GM21619 (cell line): ENCODE data around the gene ISY1.
"Not testable (repeated sequence)": the region's sequence is repeated elsewhere in the genome, so short reads cannot be mapped to it uniquely, and the experiment has no call there.

Experiments
- ATAC-seq: cut with Tn5 transposase; IDR thresholded peaks from one replicate; pipeline ENCODE4 v1.9.1; 2021; ENCODE audit not compliant: unreplicated experiment

Gene ISY1

GRCh38 chr3:129088312-129088711, 72.6 kb downstream of the ISY1 start:
- not testable (repeated sequence) for ATAC-seq

DNA sequence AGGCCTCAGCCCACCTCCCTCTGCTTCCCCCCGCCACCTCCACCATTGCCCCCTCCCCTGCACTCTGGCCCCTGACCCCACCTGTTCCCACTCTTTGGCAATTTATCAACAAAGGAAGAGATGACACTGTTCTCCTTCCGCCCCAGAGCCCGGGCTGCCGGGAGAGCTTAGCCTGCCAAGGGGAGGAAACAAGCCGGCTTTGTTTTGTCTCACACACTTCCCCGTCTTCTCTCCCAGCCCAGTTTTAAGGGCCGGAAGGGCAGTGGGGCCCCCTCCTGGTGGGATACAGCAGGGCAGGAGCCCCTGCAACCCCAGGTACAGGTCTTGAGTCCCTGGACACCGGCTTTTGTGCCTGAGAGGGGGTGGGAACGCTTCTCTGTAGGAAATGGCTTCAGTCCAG, 73.0 kb downstream of the ISY1 start:
- not testable (repeated sequence) for ATAC-seq

GRCh38 chr3:129087138-129087702, 73.6 kb downstream of the ISY1 start:
- ATAC-seq = no peak

DNA sequence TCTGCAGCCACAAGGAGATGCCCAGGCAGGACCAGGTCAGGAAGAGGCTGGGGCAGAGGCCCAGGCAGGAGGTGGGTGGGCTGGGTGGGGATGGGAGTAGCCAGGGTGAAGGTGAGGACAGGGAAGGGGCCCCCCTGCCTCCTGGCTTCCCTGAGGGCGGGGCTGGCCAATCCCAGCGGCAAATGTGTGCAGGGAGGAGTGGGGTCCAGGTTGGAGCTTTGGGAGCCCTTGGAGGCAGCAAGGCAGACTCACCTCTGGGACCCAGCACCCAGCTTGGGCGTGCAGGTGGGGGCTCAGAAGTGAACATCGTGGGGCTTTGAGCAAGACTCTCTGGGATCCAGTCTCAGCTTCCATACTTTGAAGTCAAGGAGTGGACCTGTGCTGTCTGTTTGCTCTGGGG, 75.0 kb downstream of the ISY1 start:
- ATAC-seq = no peak

DNA sequence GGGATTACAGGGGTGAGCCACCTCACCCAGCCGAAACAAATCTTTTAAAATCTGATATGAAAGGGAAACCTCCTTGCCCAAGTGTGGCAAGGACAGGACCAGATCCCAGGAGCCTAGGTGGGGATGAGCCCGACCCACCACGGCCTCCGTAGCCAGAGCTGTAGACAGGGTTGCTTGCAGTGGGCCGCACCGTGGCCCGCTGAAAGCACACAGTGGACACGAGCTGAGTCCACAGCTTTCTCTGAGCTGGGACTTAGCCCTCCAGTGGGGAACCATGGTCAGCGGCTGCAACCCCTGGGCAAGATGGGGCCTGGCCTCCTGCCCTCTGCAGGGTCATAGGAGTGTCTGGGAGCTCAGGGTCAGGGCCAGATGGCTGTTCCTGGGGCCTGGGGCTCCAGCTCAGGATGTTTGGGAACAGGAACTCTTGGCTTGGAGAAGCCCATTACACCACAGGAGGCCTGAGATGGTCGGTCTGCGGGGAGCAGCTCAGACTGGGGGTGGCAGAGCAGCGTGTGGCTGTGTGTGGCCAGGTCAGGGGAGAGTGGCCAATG, 75.6 kb downstream of the ISY1 start:
- ATAC-seq = no peak

DNA sequence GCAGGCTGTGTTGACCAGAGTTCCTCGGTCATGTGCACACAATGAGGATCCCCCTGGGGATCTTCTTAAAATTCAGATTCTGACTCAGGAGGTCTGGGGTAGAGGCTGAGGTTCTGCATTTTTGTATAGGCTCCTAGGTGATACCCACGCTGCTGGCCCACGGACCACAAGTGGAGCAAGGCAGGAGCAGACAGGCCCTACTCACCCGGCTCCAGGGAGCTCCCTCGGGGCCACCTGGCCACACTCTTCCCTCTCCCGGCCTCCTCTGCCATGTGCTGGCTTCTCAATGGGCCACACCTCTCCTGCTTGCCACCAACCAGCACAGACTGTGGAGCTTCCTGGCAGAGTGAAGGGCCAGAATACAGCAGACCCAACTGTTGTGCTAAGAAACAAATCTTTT, 76.4 kb downstream of the ISY1 start:
- no peak for ATAC-seq

DNA sequence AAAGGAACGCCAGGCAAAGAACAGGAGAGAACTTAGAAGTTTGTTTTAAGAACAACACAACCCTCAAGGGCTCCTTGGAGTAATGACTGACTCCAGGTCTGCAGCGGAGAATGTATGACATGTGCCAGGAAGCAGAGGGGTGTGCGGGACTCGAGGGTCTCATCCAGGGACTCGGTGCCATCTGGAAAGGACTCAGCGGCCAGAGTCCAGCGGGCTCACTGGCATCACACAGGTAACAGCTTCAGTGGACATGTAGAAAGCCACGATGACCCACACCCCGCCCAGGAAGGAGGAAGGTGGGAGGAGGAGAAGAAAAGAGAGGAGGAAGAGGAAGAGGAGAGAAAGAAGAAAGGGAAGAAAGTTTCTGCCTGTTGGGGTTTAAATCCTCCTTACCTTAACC, 78.8 kb downstream of the ISY1 start:
- no peak for ATAC-seq

DNA sequence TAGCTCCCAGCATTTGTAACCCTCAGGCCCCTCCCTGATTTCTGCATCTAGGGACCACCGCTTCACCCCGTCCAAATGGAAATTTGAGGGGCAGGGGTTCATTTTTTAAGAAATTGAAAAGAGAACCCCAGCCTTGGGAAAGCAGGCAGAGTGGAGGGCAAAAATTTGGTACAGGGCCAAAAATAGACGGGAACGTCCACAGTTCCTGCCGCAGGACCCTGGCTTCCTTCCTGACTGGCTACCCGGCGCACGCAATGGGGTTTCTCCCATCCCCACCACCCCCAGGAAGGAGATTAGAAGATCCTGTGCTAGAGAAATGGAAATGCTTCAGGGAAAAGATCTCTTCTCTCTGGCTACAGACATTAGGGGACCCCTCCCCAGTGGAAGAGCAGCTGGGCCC, 79.4 kb downstream of the ISY1 start:
- ATAC-seq = no peak

DNA sequence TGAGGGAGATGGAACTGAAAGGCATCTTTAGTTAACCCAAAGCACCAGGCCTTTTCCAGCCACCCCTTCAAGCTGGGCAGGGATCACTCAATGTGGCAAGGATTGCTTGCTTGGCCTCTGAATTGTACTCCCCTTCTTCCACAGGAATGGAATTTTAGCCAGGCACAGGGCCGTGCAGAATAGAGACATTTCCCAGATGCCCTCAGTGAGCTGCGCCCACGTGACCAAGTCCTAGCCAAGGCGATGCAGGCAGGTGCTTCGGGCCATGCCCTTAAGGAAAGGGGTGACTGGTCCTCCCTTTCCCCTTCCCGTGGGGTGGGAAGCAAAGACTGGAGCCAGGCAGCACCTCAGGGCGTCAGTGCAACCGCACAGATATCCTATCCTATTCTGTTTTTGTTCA, 82.4 kb downstream of the ISY1 start:
- ATAC-seq = no peak
